ENCODE measurements around the gene ZBTB42. TPM values are rescaled to one million over a fixed set of nuclear protein-coding genes. Genes with fewer than 3 reads are reported as not detected.

Gene ZBTB42
- total and polyA plus RNA-seq, 3 donors from 2014 or later, result 6.1 to 8.4 (median 7.1) TPM

DNA sequence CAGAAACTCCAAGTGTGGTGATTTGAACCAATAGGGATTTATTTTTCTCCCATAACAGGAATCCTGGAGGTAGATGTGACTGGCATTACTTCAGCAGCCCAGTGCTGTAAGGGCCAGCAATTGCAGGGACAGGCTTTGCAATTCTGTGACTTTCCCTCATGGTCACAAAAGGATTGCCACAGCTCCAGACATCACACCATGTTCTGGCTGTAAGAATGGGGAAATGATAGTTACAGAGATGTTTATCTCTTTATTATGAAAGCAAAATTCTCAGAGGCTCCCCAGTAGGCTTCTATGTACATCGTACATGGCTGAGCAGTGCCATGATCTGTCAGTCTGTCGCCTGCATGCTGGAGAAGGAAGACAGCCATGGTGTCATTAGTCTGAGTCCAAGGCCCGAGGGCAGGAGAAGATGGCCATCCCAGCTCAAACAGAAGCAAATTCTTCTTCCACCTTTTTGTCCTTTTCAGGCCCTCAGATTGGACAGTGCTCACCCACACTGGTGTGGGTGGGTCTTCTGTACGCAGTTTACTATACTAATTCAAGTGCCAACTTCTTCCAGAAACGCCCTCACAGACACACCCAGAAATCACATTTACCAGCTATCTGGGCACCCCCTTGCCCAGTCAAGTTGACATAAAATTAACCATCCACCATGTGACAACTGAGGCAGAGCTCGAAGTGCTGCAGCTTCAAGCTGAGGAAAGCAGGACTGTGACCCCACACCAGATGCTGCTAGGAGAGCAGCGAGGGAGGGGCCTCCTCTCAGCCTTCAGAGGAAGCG, 17.2 kb downstream of the ZBTB42 start:
- DNase-seq, result peak; percentile 7
- Histone ChIP-seq H3K27me3 (no peaks in the 10 kb centered on the region), H3K9me3 (no peaks in the 10 kb centered on the region), H3K4me1 (no peaks in the 10 kb centered on the region), H3K4me3 (no peak overlapping the region), H3K36me3 (ENCODE audit: low read depth, missing control alignments) (no peaks in the 10 kb centered on the region), H3K27ac (no peak overlapping the region)
- WGBS, 2 donors, result 88 to 92% methylated on average over 8 of the region's 8 CpGs
- no peak for TF ChIP-seq POLR2A (IDR thresholded peaks at IDR 0.05)
- TF ChIP-seq, protein P1, sequence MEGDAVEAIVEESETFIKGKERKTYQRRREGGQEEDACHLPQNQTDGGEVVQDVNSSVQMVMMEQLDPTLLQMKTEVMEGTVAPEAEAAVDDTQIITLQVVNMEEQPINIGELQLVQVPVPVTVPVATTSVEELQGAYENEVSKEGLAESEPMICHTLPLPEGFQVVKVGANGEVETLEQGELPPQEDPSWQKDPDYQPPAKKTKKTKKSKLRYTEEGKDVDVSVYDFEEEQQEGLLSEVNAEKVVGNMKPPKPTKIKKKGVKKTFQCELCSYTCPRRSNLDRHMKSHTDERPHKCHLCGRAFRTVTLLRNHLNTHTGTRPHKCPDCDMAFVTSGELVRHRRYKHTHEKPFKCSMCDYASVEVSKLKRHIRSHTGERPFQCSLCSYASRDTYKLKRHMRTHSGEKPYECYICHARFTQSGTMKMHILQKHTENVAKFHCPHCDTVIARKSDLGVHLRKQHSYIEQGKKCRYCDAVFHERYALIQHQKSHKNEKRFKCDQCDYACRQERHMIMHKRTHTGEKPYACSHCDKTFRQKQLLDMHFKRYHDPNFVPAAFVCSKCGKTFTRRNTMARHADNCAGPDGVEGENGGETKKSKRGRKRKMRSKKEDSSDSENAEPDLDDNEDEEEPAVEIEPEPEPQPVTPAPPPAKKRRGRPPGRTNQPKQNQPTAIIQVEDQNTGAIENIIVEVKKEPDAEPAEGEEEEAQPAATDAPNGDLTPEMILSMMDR (IDR thresholded peaks at IDR 0.05), result no peak
- intact Hi-C loops (cut with DNase I; ENCODE audit: low total_unique reads), result no loop called here

DNA sequence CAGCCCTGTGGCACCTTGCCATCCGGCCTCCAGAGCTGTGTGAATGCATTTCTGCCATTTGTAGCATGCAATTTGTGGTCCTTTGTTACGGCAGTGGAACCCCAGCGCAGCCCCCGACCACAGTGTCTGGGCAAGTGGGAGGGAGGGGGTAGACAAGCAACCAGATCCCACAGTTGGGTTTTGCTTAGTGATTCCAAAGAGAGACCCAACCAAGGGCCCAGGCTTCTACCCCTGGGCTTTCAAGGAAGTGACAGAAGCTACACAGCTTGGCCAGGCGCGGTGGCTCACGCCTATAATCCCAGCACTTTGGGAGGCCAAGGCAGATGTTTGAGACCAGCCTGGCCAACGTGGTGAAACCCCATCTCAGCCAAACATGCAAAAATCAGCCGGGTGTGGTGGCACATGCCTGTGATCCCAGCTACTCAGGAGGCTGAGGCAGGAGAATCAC, 17.8 kb downstream of the ZBTB42 start:
- DNase-seq, result peak; percentile 12
- intact Hi-C loops (cut with DNase I; ENCODE audit: low total_unique reads), result no loop called here

DNA sequence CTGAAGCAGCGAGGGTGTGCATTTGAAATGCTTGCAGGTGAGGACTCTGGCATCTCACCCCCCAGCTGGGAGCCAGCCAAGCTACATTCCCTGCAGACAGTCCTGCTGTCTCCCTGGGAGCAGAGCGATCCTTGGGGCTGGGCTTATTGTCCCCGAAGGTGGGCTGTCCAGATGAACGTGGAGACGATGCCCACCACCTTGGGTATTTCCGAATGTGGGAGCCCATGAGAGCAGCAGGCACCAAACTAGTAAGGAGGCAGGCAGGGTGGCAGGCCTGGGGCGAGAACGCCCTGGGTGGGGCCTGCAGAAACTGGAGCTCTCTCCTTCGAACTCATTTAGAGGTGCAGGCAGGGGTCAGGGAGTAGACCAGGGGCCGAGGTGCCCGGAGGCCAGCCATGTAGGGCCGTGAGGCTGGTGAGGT, 18.5 kb downstream of the ZBTB42 start:
- DNase-seq, result peak; percentile 12
- no peak overlapping the region for H3K4me3 ChIP-seq
- H3K4me1 ChIP-seq, result no peaks in the 10 kb centered on the region
- H3K9me3 ChIP-seq, result no peaks in the 10 kb centered on the region
- no peaks in the 10 kb centered on the region for H3K36me3 ChIP-seq (ENCODE audit: low read depth, missing control alignments)
- no peaks in the 10 kb centered on the region for H3K27me3 ChIP-seq
- intact Hi-C loops (cut with DNase I; ENCODE audit: low total_unique reads), result no loop called here
- 85 to 92% methylated on average over 6 to 12 of the region's 12 CpGs for whole genome bisulfite sequencing, 2 donors
- no peak for TF ChIP-seq POLR2A (IDR thresholded peaks at IDR 0.05)
- TF ChIP-seq, protein P1 (IDR thresholded peaks at IDR 0.05), result no peak
- no peak overlapping the region for H3K27ac ChIP-seq

More for the DNA sequence above, 17.8 kb downstream of the ZBTB42 start:
- H3K36me3 ChIP-seq (ENCODE audit: low read depth, missing control alignments), result no peaks in the 10 kb centered on the region
- H3K4me3 ChIP-seq, result no peak overlapping the region
- H3K27ac ChIP-seq, result no peak overlapping the region
- H3K9me3 ChIP-seq, result no peaks in the 10 kb centered on the region
- H3K27me3 ChIP-seq, result no peaks in the 10 kb centered on the region
- TF ChIP-seq POLR2A (IDR thresholded peaks at IDR 0.05), result no peak
- TF ChIP-seq, protein P1 (IDR thresholded peaks at IDR 0.05), result no peak
- 86 to 89% methylated on average over 9 of the region's 9 CpGs for WGBS, 2 donors
- no peaks in the 10 kb centered on the region for H3K4me1 ChIP-seq

DNA sequence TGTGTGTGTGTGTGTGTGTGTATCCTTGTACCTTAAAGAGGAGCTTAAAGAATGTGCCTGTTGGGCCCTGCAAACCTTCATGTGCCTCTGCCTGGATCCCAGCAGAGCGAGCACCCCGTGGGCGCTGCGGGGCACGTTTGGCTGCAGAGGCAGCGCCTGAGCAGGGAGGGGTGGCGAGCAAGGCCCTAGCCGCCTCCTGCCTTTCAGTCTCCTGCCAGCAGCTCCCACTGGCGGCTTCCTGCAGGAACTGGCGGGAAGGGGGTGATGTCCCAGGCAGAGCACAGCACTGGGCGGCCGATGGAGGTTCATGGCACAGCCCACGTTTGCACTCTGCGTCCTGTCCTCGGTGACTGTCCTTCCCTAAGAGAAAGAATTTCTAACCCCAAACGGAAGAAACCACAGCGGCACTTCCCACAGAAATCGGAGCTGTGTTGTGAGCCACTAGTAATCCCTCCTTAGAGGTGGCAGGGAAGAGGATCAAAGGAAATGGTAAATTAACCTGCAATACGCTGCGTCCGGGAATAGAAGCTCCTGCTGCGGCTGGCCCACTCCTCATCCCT, 19.8 kb downstream of the ZBTB42 start:
- WGBS, 2 donors, result 31 to 45% methylated on average over 18 to 22 of the region's 22 CpGs
- Histone ChIP-seq H3K9me3 (no peaks in the 10 kb centered on the region), H3K27ac (no peak overlapping the region)

More for the DNA sequence above, 19.8 kb downstream of the ZBTB42 start:
- intact Hi-C loops (cut with DNase I; ENCODE audit: low total_unique reads), result no loop called here
- H3K36me3 ChIP-seq (ENCODE audit: low read depth, missing control alignments), result no peaks in the 10 kb centered on the region
- DNase-seq, result peak; percentile 77
- H3K4me3 ChIP-seq, result no peak overlapping the region
- peaks cover 1% of the 10 kb centered on the region for H3K4me1 ChIP-seq
- no peak for TF ChIP-seq POLR2A (IDR thresholded peaks at IDR 0.05)
- TF ChIP-seq, protein P1 (IDR thresholded peaks at IDR 0.05), result peak in 2 of 3 experiments; percentile 40 to 46
- H3K27me3 ChIP-seq, result no peaks in the 10 kb centered on the region
